A172 (cell line): Measurements from ENCODE around the gene WNT7B. TPM values are rescaled to one million over a fixed set of nuclear protein-coding genes. Genes with fewer than 3 reads are reported as not detected.

Experiments
- DNase-seq: peaks from one replicate; pipeline ENCODE4 v3.0.0-alpha.2; 2015; ENCODE audit warnings: low spot score
- total RNA-seq: library from RNA; depleted of rRNA; stranded (reverse); fragments of >200 nt; shearing (Covaris generic); gene quantifications from 2 replicates; pipeline ENCODE4 v1.2.3, GENCODE V29; 2014; rRNA removed

WNT7B gene
- total RNA-seq, 1 experiment from 2014 or later: 4.5 TPM

DNA sequence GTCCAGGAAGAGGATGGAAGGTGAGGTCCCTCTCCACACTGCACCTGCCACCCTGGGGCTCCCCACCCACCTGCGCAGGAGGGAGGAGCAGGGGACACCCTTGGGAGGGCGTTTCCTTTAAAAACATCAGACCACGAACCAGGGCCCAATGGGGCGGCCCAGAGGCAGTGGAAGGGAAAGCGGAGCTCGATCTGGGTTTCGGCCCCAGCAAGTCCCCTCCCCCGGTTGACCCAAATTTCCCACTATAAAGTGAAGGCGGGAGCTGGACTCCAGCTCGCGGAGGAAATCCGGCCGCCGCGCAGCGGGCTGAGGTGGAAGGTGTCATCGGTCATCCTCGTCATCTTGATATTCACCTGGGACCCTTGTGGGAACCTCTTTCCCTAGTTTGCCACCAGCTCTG, 99.3 kb downstream of the WNT7B start:
- no peak for DNase-seq

DNA sequence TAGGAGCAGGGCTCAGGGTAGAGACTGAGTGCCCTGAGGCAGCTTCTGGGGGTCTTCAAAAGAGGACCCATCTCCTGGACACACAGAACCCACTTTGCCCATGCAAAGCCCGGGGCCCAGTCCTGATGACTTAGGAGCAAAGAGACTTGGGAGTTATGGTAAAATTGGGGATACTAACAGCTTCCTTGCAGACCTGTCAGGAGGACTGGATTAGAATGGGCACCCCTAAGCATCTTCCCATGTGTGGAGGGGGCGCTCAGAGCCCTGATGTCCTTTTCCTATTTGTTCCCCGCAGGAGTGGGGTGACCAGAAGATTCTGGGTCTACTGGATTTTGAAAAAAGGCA, 100.0 kb downstream of the WNT7B start:
- DNase-seq: no peak

DNA sequence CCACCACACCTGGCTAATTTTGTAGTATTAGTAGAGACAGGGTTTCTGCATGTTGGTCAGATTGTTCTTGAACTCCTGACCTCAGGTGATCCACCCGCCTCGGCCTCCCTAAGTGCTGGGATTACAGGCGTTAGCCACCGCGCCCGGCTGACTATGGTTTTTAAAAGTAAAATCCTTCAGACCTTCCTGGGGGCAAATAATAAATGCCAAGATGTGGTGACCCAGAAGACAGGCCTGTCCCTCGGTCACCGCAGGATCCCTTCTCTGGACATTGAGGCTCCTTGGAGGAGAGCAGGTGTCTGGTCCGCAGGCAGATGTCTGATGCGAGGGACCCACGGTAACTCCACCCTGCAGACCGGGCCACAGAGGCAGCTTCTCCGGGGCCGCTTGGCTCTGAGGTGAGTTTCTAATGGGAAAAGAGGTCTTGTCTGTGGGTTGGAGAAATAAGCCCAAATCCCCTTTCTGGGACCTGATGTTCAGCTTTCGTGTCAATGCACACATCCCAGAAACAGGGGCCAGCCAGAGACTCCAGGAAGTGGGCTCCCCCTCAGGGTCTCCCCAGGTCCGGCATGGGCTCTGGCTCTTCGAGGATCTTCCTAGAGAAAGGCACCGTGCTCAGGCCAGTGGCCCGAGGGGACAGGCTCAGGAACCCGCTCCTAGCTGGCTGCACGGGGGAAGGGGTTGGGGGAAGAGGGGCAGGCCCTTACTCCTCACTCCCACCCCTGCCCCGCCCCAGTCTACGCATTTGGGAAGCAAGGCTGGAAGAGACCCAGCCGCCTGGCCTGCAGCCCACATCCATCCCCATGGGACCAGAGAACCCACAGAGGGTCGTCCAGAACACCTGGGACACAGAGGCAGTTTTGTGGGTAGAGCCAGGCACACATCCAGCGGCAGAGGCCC, 100.6 kb downstream of the WNT7B start:
- DNase-seq: no peak

DNA sequence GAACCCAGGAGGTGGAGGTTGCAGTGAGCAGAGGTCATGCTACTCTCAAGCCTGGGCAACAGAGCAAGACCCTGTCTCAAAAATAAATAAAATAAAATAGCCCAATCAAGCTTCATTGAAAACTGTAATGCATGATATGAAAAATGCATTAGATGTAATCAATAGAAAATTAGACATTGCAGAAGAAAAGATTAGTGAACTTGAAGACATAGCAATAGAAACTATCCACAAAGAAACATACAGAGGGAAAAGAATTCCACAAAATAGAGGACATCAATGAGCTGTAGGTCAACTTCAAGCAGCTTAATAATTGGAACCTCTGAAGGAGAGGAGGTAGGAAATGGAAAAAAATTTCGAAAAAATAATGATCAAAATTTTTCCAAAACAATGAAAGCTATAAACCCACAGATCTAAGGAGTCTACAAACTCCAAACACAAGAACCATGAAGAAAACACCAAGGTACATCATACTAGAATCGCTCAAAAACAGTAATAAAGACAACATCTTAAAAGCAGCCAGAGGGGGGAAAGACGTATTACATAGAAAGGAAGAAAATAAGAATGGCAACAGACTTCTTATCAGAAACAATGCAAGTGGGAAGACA, 104.2 kb downstream of the WNT7B start:
- no peak for DNase-seq

DNA sequence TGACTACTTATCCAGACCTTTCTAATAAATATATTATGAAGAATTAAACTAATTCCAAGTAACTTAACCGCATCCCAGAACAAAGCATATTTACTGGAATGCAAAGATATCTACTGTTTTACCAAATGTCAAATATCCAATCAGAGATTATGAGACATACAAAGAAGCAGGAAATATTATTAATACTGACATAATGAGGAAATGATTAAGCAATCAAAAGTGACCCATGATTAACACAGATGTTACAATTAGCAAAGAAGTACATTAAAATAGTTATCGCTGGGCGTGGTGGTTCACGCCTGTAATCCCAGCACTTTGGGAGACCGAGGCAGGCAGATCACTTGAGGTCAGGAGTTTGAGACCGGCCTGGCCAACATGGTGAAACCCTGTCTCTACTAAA, 105.2 kb downstream of the WNT7B start:
- DNase-seq: no peak

Other genes starting within 250 kb of the WNT7B start
- 3.4 and 5.3 TPM in 2 replicates for gene PPARA, start 173.4 kb upstream of the WNT7B start, total RNA-seq